G401.6 (cell line): Measurements from ENCODE around the gene DCLRE1B.
"Not testable (repeated sequence)": the region's sequence is repeated elsewhere in the genome, so short reads cannot be mapped to it uniquely, and the experiment has no call there.

Experiments
- FAIRE-seq: peaks from 2 replicates; lab custom pipeline; 2012; peaks lifted over from hg19 to GRCh38; lab: Jason Lieb, UNC

DCLRE1B gene

GRCh38 chr1:113948151-113948550 lies 43.0 kb downstream of the DCLRE1B start:
- not testable (repeated sequence) for FAIRE-seq

GRCh38 chr1:113949007-113949406 lies 43.9 kb downstream of the DCLRE1B start:
- no peak for FAIRE-seq

- FAIRE-seq, result no peak
Observed at GRCh38 chr1:113950908-113951307, 45.8 kb downstream of the DCLRE1B start.

GRCh38 chr1:113951719-113952118 lies 46.6 kb downstream of the DCLRE1B start:
- FAIRE-seq, result no peak

GRCh38 chr1:113957984-113958383 lies 52.9 kb downstream of the DCLRE1B start:
- FAIRE-seq, result no peak

GRCh38 chr1:113958691-113959090 lies 53.6 kb downstream of the DCLRE1B start:
- no peak for FAIRE-seq

GRCh38 chr1:113963281-113963906 lies 58.3 kb downstream of the DCLRE1B start:
- no peak for FAIRE-seq
